GM18511 (cell line): Measurements from ENCODE around the gene MEX3C.

ENCODE experiments used
- ATAC-seq: cut with Tn5 transposase; IDR thresholded peaks from one replicate; pipeline ENCODE4 v1.9.1; 2021; ENCODE audit warnings: mild to moderate bottlenecking, moderate library complexity; ENCODE audit not compliant: unreplicated experiment

MEX3C gene

DNA sequence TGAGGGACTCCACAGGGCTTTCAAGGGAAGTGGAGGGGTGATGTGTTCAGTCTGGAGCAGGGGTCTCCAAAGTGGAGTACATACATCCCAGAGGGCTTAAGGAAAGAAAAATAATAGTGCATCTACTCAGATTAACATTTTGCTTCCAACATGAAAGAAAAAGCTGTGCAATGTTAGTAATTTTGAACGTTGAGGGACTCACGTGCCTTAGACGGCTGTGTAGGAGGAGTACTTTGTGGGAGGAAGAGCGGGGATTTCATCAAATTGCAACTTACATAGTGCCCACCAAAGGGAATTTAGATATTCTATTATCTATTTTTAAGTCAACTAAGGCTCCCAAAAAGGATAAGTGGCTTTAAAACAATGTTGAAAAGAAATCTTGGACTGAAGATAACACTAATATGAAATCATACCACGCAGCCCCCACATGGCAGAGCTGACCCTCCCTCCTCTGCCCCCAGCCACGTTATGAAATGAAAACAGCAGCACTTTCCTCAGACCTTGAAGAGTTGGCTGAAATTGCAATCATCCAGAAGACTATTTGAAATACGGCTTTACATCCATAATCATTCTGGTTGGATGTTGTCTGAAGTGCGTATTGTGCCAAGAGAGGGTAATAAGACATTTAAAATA lies 42.9 kb downstream of the MEX3C start:
- no peak for ATAC-seq

DNA sequence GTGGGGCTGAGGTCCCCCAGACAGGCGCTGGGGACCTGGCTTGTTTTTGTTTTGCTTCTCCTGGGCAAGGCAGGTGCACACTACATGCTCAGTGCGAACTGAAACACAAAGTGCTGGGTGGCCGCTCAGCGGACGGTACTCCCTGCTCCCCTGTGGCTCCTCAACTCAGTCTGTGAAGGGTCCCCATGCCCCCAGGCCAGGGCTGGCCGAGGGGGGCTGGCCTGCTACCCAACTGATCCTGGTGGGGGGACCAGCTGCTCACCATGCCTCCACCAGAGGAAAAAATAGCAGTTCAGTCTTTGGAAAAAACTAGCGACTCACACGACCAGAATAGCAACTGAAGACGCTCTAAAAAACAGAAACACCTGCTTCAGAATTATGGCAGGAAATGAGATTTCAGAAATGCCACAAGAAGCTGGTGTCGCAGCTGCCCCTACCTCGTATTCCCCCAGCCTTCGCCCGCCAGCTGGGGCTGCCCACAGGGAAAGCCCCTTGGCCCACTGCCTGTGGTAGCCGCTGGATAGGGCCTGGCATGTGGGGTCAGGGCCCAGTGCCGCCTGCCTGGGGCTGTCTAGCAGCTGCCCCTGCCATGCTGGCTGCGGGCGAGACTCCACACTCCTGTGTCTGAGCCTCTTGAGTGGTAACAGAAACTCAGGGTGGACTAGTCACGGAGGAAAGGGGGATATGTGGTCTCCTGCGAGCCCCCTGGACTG lies 43.7 kb downstream of the MEX3C start:
- peak; percentile 71 for ATAC-seq

DNA sequence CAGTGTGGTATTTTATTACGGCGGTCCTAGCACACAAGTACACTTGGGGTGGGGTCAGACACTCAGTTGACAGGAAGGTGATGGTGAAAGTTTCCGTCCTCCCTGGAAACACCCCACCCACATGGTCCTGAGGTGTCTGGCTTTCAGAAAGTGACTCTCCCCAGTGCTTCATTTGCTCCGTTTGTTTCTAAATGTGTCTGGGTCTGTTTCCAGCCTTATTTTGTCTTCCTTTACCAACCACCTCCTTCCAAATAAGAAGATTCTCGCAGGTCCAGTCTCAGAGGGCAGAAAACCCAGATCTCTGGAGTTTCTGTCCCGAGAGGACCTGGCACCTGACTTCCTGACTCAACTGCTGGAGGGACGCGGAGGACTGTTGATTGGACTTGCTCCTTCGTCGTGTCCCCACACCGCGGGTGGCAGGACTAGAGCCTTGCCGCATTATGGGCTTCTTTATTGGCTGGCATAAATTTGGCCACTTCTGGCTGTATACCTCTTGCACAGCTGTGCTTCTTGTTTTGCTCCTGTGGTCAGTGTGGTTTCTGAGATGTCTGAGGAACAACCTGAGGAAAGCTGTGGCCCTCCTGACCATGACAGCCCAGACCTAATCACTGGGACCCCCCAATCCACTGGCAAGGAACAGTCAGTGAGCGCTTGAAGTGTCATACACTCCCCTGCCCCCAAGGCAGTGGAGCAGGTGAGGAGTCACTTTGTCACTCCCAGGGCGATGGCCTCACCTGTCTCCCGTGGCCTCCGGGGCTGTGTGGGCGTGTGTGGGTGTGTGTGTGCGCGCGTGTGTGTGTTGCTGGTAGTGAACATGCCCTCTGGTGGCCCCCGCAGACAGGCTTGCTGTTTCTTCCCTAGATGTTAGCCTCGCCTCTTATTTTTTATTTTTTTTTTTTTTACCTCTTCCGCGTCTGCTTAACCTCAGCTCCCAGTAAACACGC lies 45.6 kb downstream of the MEX3C start:
- ATAC-seq, result peak; percentile 34

DNA sequence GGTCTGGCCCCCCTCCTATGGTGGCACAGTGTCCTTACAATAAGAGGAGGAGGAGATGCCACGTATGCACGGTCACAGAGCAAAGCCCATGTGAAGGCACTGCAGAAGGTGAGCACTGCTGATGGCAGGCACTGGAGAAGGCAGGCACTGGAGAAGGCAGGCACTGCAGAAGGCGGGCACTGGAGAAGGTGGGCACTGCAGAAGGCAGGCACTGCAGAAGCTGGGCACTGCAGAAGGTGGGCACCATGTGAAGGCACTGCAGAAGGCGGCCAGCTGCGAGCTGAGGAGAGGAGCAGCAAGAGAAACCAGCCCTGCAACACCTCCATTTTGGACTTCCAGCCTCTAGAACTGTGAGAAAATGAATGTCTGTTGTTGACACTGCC lies 46.3 kb downstream of the MEX3C start:
- ATAC-seq, result no peak

DNA sequence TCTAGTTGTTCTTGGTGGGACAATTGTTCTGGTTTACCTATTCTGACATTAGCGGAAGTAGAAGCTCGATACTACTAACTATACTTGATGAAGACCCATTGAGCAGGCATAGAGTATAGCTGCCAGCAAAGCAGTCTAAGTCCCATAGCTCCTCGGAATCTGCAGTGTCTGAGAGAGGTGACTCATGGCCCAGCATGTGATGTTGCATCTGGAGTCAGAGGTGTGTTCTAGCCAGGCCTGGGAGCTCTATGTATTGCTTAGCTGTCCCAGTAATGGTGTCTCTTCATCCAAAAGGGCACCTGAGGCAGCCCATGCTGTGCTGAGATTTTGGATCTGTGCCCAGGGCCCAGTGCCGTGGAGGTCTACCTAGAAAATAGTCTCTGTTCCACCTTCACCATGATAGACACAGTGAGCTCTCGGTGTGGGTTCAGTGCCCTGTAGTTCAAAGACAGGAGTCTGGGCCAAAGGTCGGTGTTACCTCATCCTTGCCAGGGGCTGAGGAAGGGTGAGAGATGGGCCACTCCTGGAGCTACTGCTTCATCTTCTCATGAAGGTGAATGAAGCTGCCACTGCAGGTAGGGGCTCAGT lies 47.3 kb downstream of the MEX3C start:
- ATAC-seq, result no peak

DNA sequence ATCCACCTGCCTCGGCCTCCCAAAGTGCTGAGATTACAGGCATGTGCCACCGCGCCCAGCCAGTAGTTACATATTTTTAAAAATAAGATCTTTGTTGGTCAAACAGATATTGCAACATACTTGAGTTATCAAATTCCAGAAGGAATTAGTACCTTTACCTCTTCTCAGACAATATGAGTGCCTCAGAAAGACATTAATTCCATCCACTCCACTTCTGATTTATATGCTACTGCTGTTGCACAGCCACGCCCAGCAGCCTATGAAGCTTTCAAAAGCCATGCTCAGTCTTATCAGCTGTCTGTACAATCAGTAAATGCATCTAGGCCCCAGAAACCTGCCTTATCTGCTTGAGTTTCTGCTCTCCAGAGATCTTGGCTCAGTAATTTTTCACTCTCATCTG lies 47.8 kb downstream of the MEX3C start:
- ATAC-seq, result no peak

DNA sequence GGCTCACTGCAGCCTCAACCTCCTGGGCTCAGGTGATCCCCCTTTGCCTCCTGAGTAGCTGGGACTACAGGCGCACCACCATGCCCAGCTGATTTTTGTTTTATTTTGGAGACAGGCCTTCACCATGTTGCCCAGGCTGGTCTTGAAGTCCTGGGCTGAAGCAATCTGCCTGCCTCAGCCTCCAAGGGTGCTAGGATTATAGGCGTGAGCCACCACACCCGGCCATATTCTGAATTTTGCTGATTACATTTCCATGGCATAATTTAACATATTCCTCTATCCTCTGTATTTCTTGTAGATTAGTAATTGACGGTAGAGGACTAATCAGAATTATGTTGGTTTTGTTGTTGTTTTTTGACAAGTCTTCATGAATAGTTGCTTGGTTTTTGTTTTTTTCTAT lies 50.6 kb downstream of the MEX3C start:
- no peak for ATAC-seq

DNA sequence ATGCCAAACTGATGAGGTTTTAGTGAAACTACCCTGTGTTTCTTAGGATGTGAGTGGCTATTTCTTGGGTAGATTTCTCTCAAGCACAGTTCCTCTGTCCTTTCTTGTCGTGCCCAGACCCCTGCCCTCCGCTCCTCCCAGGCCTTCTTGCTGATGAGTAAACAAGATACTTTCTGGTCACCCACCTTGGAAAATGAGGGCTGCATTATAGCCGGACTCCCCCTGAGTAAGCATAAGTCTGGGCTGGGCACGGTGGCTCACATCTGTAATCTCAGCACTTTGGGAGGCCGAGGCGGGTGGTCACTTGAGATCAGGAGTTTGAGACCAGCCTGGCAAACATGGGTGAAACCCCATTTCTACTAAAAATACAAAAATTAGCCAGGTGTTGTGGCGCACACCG lies 58.5 kb downstream of the MEX3C start:
- ATAC-seq, result no peak

DNA sequence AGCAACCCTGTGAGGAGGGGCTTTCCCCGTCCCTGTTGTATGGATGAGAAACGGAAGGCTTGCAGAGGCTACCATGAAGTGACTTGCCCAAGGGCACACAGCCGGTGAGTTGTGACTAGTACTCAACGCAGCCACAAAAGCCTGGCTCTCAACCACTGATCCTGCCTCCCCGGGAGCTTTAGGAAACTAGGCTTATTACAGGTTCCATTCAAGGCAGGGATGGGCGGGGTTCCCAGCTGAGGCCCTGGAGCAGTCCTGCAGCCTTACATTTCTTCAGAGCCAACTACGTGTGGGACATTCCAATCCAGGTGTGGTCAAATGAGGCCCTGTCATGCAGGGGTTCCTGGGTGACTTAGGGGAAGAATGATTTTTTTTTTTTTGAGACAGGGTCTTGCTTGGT lies 59.6 kb downstream of the MEX3C start:
- ATAC-seq, result no peak

DNA sequence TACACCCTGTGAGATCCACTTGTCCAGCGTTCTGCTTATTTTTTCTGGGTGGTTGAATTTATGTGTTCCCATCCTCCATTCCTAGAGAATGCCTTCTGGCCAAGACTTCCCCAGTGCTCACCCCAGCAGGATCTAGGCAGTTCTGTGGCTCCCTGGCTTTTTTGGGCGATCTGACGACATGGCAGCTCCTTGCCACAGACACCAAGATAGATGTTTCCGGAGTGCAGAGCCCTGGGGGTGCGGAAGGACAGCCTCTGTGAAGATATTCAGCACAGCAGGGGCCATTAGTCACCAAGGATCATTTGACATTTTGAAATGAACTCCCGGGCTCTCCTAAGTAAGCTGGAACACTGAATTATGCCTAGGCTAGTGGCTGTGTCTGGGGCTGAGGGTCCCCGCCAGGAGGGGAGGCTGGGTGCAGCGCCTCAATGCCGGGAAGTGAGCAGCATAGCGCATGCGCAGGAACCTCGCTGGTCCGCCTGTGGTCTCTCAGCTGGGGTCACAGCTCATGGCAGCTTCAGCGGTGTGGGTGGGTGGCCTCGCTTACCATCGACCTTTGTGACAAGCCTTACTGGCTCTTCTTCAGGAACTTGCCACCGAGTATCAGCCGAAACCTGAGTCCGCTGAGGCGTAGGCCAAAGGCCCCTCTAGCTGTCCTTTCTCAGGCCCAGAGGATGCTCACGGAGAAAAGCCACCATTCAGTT lies 60.3 kb downstream of the MEX3C start:
- ATAC-seq, result no peak

DNA sequence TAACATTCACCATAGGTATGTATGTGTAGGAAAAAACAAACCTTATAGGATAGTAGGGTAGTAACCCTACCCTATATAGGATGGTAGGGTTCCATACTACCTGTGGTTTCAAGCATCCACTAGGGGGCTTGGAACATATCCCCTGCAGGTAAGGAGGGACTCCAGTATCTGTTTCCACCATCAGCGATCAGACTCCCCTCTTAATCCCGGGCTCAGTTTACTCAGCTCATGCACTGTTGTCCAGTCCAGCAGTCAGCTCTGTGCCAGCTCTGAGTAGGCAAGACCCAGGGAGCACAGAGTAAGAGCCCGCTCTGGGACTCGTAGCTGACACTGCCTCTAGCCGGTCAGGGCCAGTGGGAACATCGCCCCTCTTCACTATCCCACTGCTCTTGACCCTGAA lies 61.7 kb downstream of the MEX3C start:
- ATAC-seq, result no peak

DNA sequence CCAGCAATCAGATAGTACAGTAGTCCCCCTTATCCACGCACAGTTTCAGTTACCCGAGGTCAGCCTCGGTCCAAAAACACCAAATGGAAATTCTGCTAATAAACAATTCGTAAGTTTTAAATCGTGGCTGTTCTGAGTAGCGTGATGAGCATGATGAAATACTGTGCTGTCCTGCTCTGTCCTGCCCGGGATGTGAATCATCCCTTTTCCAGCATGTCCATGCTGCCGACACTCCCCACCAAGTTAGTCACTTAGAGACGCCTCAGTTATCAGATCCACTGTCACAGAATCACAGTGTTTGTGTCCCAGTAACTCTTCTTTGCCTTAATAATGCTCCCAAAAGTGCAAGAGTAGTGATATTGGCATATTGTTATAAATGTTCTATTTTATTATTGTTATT lies 62.1 kb downstream of the MEX3C start:
- ATAC-seq, result no peak

DNA sequence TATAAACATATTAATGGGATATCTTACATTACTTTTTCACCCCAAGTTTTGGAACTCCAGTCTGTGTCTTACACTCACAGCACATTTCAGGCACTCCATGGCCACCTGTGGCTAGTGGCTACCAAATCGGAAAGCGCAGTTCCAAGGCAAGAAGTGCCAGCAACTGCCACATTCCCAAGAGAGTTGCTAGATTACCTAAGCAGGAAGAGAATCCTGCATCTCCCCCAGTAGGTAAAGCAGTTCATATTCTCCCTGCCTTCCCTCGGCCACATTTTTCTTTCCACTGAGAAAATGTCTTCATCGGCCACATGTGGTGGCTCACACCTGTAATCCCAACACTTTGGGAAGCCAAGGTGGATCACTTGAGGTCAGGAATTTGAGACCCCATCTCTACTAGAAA lies 62.8 kb downstream of the MEX3C start:
- no peak for ATAC-seq

DNA sequence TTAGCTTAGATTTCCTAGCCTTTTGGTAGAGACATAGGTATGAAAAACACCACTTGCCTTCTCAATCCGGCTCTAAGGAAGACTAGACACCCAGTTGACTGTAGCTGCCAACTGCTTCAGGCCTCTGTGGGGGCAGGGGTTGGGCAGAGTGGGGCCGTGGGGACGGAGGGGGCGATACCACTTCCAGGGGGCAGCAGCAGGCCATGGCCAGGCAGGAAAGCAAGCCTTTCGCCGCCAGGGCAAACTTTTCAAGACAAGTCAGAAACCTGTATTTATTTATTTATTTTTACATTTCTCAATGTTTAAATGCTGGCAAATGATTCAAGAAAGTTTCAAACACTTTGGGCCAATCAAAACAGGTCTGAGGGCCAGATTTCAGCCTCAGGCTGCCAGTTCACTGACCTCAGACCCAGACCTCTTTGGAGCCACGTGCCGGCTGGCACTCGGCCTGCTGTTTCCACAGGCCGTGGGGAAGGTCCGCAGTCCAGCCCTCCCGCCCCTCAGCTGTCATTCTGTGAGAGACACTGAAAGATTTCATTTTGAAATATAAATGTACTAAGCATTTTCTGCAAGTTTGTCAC lies 63.8 kb downstream of the MEX3C start:
- no peak for ATAC-seq

DNA sequence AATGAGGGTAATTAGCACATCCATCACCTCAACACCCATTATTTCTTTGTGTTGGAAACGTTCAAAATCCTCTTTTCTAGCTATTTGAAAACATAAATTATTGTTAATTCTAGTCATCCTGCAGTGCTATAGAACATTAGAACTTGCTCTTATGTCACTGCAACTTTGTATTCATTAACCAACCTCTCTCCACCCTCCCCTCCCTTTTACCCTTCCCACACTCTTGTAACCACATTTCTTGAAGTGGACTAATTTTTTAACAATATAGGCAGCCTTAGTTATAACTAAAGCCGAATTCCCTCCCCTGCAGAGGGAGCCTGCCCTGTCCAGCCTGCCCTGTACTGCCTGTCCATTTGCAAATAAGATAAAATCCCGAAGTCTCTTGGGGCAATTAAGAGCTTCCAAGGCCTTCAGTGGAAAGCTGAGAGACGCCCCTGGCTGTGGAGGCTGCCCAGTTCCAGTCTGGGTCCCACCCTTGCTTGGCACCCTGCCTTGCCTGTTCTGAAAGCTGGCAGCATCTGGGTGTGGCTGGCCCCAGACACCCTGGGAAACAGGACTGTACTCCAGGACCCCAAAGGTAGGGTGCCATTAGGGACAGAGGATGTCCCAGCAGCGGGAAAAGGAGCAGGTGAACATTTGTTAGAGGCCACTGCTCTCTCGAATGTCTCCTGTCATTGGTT lies 65.1 kb downstream of the MEX3C start:
- ATAC-seq, result peak; percentile 77

DNA sequence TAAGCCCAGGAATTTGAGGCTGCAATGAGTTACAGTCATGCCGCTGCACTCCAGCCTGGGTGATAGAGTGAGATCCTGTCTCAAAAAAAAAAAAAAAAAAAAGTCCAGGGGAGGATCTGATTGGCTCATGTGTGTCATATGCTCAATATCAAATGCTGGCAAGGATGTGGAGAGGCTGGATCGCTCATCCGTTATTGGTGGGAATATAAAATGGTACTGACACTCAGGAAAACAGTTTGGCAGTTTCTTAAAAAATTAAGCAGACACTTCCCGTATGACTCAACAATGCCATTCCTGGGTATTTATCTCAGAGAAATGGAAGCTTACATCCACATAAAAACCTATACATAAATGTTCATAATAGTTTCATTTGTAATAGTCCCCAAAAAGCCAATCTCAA lies 68.9 kb downstream of the MEX3C start:
- no peak for ATAC-seq

DNA sequence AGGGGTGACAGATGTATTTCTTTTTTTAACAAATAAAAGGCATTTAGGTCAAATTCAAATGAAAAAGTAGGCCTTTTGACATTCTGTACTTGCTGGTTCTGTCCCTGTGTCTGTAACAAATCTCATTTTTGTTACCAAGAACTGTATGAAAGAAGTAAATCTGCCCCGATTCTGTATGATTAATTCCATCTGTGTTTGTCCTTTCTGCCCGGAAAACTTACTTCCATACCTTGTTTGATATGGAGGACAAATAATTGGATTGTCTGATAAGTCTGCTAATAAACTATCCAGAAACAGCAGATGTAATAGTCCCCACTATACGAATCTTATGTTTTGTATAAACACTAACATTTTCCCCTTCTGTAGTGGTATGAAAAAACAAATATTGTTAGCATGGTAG lies 69.8 kb downstream of the MEX3C start:
- ATAC-seq, result no peak

DNA sequence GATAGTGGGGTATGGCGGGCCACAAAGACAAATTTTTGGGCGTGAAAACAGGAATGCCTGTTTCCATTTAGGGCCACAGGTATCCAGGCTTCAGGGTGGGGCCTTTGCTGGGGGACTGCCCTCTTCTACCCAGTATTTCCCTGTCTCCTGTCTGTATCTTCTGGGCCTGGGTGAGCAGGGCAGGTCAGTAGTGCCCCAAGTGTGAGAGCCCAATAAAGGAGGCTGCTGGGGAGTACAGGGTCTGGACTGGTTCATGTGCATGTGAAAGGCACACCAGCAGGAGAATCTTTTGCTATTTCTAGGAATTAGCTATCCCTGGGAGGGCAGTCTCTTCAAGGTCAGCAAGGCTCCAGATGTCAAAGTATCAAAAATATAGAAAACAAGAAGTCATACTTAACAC lies 71.5 kb downstream of the MEX3C start:
- ATAC-seq, result no peak
